BLaER1 treated with 17β-estradiol and CSF1 and Interleukin-3, amounts not matched to agents 10 nM and 100 nM (cell line): Measurements from ENCODE around the gene VAMP4.

ENCODE experiments used
- H3K27ac ChIP-seq, 11 experiments: shearing (Covaris generic); formaldehyde crosslinking; 2 replicates each; pipeline ENCODE4 v1.8.1; 2022
- H3K27me3 ChIP-seq, 11 experiments: shearing (Covaris generic); formaldehyde crosslinking; 2 replicates each; pipeline ENCODE4 v1.8.1; 2022
- H3K36me3 ChIP-seq, 11 experiments: shearing (Covaris generic); formaldehyde crosslinking; 2 replicates each; pipeline ENCODE4 v1.8.1; 2022
- H3K4me1 ChIP-seq, 10 experiments: shearing (Covaris generic); formaldehyde crosslinking; 2 replicates each; pipeline ENCODE4 v1.8.1; 2022
- H3K4me2 ChIP-seq, 11 experiments: shearing (Covaris generic); formaldehyde crosslinking; 2 replicates each; pipeline ENCODE4 v1.8.1; 2022
- H3K4me3 ChIP-seq, 10 experiments: shearing (Covaris generic); formaldehyde crosslinking; 2 replicates each; pipeline ENCODE4 v1.8.1; 2022
- H3K9ac ChIP-seq, 11 experiments: shearing (Covaris generic); formaldehyde crosslinking; 2 replicates each; pipeline ENCODE4 v1.8.1; 2022
- H3K9me3 ChIP-seq, 11 experiments: shearing (Covaris generic); formaldehyde crosslinking; replicated peaks in 1 of 11; 2 replicates each; pipeline ENCODE4 v1.8.1; 2022
- H4K20me1 ChIP-seq, 11 experiments: shearing (Covaris generic); formaldehyde crosslinking; 2 replicates each; pipeline ENCODE4 v1.8.1; 2022
- Cebpa-rat ChIP-seq, 11 experiments: shearing (Covaris generic); IDR thresholded peaks; 2 replicates each; pipeline ENCODE4 v1.8.1; 2022

The VAMP4 gene

DNA sequence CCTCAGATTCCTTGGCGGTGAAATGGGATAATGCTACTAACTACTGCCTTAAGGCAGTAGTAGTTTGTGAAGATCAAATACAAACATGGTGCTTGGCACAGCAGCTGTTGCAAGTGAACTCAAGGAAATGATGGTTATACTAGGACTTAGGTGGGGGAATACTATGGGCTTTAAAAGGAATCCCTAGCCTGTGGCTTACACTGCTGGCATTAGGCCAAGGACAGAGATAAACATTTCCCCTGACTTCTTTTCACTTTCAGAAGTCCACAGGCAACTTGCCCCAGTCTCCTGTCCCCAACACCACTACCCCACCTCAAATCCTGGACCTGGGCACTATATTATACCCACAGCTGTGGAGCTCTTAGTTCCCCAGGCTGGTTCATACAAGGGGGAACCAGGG is 13.1 kb upstream of the VAMP4 start:
- no peak for TF ChIP-seq Cebpa-rat (IDR thresholded peaks at IDR 0.05)

DNA sequence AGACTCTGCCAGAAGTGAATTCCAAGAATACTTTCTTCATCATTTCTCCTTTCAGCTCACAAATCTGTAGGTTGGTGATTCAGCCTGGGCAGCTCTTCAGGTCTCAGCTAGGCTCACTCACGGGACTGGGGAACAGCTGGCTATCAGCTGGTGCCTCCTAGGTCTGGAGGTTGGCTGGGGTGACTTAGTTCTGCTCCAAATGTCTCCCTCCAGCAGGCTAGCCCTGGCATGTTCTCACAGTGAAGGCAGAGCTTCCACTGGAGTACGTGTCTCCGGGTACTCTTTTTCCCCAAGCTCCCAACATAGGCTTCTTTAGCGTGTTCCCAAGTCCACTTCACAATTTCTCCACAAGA is 12.5 kb upstream of the VAMP4 start:
- no peak overlapping the region for H3K4me3 ChIP-seq
- H3K9me3 ChIP-seq, result peaks cover 0 to 9% (median 0%) of the 10 kb centered on the region in 11 experiments; a peak in 3 of 22 replicates
- no peaks in the 10 kb centered on the region for H4K20me1 ChIP-seq
- no peak overlapping the region for H3K4me2 ChIP-seq
- H3K9ac ChIP-seq, result no peak overlapping the region
- TF ChIP-seq Cebpa-rat (IDR thresholded peaks at IDR 0.05), result no peak
- no peak overlapping the region for H3K27ac ChIP-seq
- no peaks in the 10 kb centered on the region for H3K27me3 ChIP-seq
- H3K36me3 ChIP-seq, result no peaks in the 10 kb centered on the region
- no peaks in the 10 kb centered on the region for H3K4me1 ChIP-seq

More for the DNA sequence above, 13.1 kb upstream of the VAMP4 start:
- no peak overlapping the region for H3K27ac ChIP-seq
- H4K20me1 ChIP-seq, result no peaks in the 10 kb centered on the region
- peaks cover 0 to 9% (median 0%) of the 10 kb centered on the region in 11 experiments; a peak in 3 of 22 replicates for H3K9me3 ChIP-seq
- no peak overlapping the region for H3K4me3 ChIP-seq
- no peak overlapping the region for H3K4me2 ChIP-seq
- H3K36me3 ChIP-seq, result no peaks in the 10 kb centered on the region
- H3K4me1 ChIP-seq, result no peaks in the 10 kb centered on the region
- no peaks in the 10 kb centered on the region for H3K27me3 ChIP-seq
- H3K9ac ChIP-seq, result no peak overlapping the region

DNA sequence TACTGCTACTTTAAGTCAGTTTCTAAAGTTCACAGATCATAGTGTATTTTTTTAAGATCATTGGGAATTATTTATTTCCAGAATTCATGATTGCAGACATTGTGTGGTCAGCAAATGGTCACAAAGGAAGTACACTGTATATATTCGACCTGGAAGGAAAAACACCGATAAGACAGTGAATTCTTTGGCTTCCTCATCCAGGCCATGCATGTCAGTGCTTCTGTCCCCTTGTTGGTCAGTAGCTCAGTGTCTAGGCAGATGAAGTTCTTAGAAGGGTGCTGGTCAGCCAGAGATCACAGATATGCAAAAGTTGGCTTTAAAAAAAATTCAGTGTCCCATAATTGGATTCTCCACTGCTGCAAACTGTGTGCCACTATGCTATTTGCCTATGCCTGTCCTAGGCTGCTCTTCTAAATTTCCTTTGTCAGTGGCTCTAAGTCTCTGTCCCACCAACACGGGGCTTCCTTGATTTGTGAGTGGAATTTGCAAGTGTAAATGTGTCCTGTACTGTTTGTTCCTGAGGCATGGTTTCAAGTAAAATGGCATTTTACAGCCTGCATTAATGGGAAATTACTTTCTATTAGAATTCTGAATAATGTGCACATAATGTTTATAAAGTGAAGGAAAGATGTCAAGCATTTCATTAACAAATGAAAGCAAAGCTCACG is 12.0 kb upstream of the VAMP4 start:
- Histone ChIP-seq H3K4me3 (no peak overlapping the region), H3K4me1 (no peaks in the 10 kb centered on the region), H3K4me2 (no peak overlapping the region), H3K36me3 (no peaks in the 10 kb centered on the region), H3K27me3 (no peaks in the 10 kb centered on the region), H3K27ac (no peak overlapping the region), H3K9me3 (peaks cover 0 to 9% (median 0%) of the 10 kb centered on the region in 11 experiments; a peak in 3 of 22 replicates), H3K9ac (no peak overlapping the region), H4K20me1 (no peaks in the 10 kb centered on the region)
- TF ChIP-seq Cebpa-rat (IDR thresholded peaks at IDR 0.05), result no peak

DNA sequence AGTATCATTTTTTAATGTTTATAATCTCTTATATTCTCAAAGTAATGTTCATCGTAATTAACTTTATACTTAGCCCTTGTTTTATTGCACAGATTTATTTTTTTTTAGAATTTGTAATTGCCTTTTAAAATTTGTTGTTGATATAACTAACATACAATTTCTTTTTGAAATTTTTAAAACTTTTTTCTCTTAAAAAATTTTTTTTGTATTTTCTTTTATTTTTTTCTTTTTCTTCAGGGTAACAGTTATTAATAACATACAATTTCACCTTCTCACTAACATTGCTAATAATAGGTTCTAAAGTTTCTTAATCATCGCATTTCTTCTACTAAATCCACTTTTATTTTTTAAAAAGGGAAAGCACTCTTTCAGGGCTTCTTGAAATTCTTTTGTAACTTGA is 11.3 kb upstream of the VAMP4 start:
- Histone ChIP-seq H3K36me3 (no peaks in the 10 kb centered on the region), H3K27me3 (no peaks in the 10 kb centered on the region), H3K4me2 (no peak overlapping the region), H4K20me1 (no peaks in the 10 kb centered on the region), H3K4me1 (no peaks in the 10 kb centered on the region), H3K27ac (no peak overlapping the region), H3K4me3 (no peak overlapping the region), H3K9me3 (peaks cover 0 to 9% (median 0%) of the 10 kb centered on the region in 11 experiments; a peak in 3 of 22 replicates), H3K9ac (no peak overlapping the region)
- no peak for TF ChIP-seq Cebpa-rat (IDR thresholded peaks at IDR 0.05)

DNA sequence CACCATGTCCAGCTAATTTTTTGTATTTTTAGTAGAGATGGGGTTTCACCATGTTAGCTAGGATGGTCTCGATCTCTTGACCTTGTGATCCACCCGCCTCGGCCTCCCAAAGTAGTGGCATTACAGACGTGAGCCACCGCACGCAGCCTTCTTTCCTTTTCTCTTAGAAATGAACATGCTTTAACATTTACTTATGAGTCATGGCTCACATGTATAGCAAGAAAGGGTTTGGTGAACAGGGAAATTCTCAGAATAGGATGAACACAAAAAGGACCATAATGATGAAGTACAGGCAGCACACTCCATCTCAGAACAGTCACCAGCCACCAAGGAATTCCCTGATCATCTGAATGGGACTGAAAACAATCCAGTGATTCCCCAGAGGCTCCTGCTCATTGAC is 9.4 kb upstream of the VAMP4 start:
- no peak overlapping the region for H3K9ac ChIP-seq
- H3K9me3 ChIP-seq, result 0 out of 22 replicates have a peak, but pooled peaks cover 0 to under 1% (median 0%) of the 10 kb centered on the region in 11 experiments
- no peak overlapping the region for H3K4me3 ChIP-seq
- no peak overlapping the region for H3K27ac ChIP-seq
- H3K36me3 ChIP-seq, result no peaks in the 10 kb centered on the region
- H4K20me1 ChIP-seq, result no peaks in the 10 kb centered on the region
- no peaks in the 10 kb centered on the region for H3K27me3 ChIP-seq
- H3K4me1 ChIP-seq, result no peaks in the 10 kb centered on the region
- no peak overlapping the region for H3K4me2 ChIP-seq
- no peak for TF ChIP-seq Cebpa-rat (IDR thresholded peaks at IDR 0.05)

DNA sequence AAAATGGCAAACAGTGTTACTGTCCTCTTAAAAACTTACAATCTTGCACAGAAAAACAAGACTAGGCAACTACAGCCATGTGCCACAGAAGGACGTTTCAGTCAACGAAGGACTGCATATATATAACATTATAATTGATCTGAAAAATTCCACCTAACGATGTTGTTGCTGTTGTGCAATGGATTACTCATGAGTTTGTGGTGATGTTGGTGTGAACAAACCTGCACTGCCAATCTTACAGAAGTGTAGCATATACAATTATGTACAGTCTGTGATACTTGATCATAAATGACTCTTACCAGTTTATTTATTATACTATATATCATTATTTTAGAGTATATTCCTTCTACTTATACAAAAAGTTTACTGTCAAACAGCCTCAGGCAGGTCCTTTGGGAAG is 6.8 kb upstream of the VAMP4 start:
- H3K9ac ChIP-seq, result no peak overlapping the region
- H3K4me3 ChIP-seq, result no peak overlapping the region
- H3K9me3 ChIP-seq, result no peaks in the 10 kb centered on the region
- H3K36me3 ChIP-seq, result no peaks in the 10 kb centered on the region
- no peaks in the 10 kb centered on the region for H3K27me3 ChIP-seq
- H4K20me1 ChIP-seq, result no peaks in the 10 kb centered on the region
- no peak overlapping the region for H3K4me2 ChIP-seq
- H3K27ac ChIP-seq, result no peak overlapping the region
- TF ChIP-seq Cebpa-rat (IDR thresholded peaks at IDR 0.05), result no peak
- H3K4me1 ChIP-seq, result peaks cover under 1 to 6% (median 2%) of the 10 kb centered on the region in 10 experiments; a peak in 15 of 20 replicates

DNA sequence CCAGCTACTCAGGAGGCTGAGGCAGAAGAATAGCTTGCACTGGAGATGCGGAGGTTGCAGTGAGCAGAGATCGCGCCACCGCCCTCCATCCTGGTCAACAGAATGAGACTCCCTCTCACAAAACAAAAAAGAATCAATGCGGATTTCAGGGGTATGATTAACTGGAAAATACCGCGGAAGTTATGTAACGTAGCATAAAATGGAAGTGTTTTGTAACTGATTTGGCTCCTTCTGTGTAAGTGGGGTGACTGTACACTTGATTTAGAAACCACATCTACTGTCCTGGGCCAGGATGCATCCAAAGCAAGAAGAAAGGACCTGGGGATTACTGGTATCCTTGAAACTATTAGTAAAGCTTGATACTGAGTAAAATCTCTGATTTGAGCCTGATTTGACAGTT is 3.1 kb upstream of the VAMP4 start:
- TF ChIP-seq Cebpa-rat (IDR thresholded peaks at IDR 0.05), result no peak
- H3K4me3 ChIP-seq, result no peak overlapping the region
- no peaks in the 10 kb centered on the region for H3K36me3 ChIP-seq
- no peak overlapping the region for H3K4me2 ChIP-seq
- no peaks in the 10 kb centered on the region for H3K27me3 ChIP-seq
- H3K4me1 ChIP-seq, result peaks cover 21 to 27% (median 23%) of the 10 kb centered on the region in 10 experiments
- no peaks in the 10 kb centered on the region for H4K20me1 ChIP-seq
- no peaks in the 10 kb centered on the region for H3K9me3 ChIP-seq
- H3K27ac ChIP-seq, result no peak overlapping the region
- no peak overlapping the region for H3K9ac ChIP-seq

DNA sequence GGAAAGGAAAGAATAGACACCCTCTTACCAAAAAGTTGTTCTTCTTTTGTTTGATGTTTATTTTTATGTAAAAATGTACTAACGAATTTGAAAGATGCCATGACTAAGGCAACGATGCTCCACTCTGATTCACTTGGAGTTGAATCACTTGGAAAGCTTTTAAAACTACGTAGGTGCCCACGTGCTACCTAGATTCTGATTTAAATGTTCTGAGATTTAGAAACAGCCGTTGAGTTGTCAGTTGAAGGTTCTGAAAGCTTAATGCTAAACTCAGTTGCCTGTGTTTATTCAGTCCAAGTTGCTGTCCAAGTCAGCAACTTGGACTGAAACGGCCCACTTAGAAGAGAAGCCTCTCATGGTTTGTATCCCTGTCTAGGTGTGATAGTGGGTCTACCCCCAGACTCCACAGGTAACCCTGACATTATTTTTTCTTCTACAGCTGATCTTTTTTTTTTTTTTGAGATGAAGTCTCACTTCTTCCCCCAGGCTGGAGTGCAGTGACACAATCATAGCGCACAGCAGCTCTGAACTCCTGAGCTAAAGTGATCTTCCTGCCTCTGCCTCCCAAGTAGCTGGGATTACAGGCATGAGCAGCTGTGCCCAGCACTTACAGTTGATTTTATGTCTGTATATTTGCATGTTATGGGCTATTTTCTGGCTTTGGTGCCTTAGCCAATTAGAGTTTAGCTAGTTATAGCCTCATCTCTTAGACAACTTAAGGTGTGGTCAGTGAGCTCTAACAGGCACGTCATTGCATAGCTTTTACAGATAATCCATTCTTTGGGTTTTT is 1.4 kb upstream of the VAMP4 start:
- Histone ChIP-seq H3K4me1 (peaks cover 30 to 40% (median 33%) of the 10 kb centered on the region in 10 experiments), H3K9ac (peak overlapping the region; percentile 87 to 97 (median 93); a peak in 20 of 22 replicates), H3K36me3 (peaks cover 5 to 13% (median 7%) of the 10 kb centered on the region in 11 experiments; a peak in 19 of 22 replicates), H3K4me3 (peak overlapping the region; percentile 90 to 99 (median 94)), H3K9me3 (no peaks in the 10 kb centered on the region), H3K4me2 (peak overlapping the region; percentile 76 to 92 (median 82)), H3K27me3 (no peaks in the 10 kb centered on the region), H3K27ac (peak overlapping the region; percentile 79 to 95 (median 90); a peak in 21 of 22 replicates), H4K20me1 (no peaks in the 10 kb centered on the region)
- TF ChIP-seq Cebpa-rat (IDR thresholded peaks at IDR 0.05), result no peak

DNA sequence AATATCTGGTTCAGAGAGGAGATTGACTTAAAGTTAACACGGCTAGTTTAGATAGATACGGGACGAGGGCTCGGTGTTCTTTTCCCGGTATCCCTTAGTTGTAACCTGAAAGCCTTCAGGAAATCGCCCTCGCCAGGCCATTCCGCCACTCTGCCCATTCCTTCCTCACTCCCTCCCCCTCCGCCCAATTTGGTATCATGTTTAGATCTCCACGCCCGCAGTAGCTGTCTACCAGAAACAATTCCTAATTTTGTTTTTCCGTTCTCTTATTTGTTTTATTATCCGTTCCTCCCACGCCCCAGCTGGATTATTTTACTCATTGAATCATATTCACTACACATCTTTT is 685 bp upstream of the VAMP4 start:
- H4K20me1 ChIP-seq, result no peaks in the 10 kb centered on the region
- peak overlapping the region; percentile 76 to 92 (median 82) for H3K4me2 ChIP-seq
- H3K27me3 ChIP-seq, result no peaks in the 10 kb centered on the region
- peaks cover 30 to 46% (median 33%) of the 10 kb centered on the region in 10 experiments for H3K4me1 ChIP-seq
- peak overlapping the region; percentile 79 to 95 (median 90) for H3K27ac ChIP-seq
- peak overlapping the region; percentile 90 to 99 (median 94) for H3K4me3 ChIP-seq
- peaks cover 12 to 20% (median 14%) of the 10 kb centered on the region in 11 experiments for H3K36me3 ChIP-seq
- no peaks in the 10 kb centered on the region for H3K9me3 ChIP-seq
- TF ChIP-seq Cebpa-rat (IDR thresholded peaks at IDR 0.05), result no peak
- peak overlapping the region; percentile 87 to 97 (median 93) for H3K9ac ChIP-seq
